ENCODE data around the gene DGKG. TPM values are rescaled to one million over a fixed set of nuclear protein-coding genes. Genes with fewer than 3 reads are reported as not detected.

DGKG gene
- total RNA-seq (10 to 100 TPM in 2 of 4 donors, 1 to 10 TPM in 2; 5.3 to 12.1 (median 9.4) TPM), polyA plus RNA-seq (10 to 100 TPM in 1 of 3 donors, 1 to 10 TPM in 2; 3.6 to 10.4 (median 6.7) TPM)
- long read RNA-seq, donor 1, partial matches to known transcripts = 0 of 1 reads
- long read RNA-seq, donor 1, other reads (novel, unspliced or antisense) = 0 of 1 reads
- long read RNA-seq, donor 2, transcript DGKG-211 (6 exons, 609 nt) = major isoform, 13 of 21 reads
- long read RNA-seq, donor 2, partial matches to known transcripts = 2 of 21 reads
- long read RNA-seq, donor 2, other reads (novel, unspliced or antisense) = 6 of 21 reads

- intact Hi-C loops (cut with DNase I) = no loop called here
- Histone ChIP-seq H3K4me1 (peaks cover 19% of the 10 kb centered on the region), H3K27me3 (ENCODE audit: insufficient read depth in 3 of 3, low read length in 2 of 3) (peaks cover 0 to 49% (median 18%) of the 10 kb centered on the region in 3 donors), H3K27ac (no peak within 1 kb of the TSS), H3K9me3 (no peaks in the 10 kb centered on the region), H3K4me3 (peak within 1 kb of the TSS; percentile 63), H3K36me3 (ENCODE audit: insufficient read depth in 1 of 2, low read depth in 1 of 2) (no peaks in the 10 kb centered on the region)
- WGBS, 3 donors = 0 to 1% (median 1%) methylated on average over 44 to 62 of the region's 62 CpGs
- ATAC-seq (peak; percentile 69 to 88 (median 74)), DNase-seq (peak; percentile 40 to 60)
- TF ChIP-seq CTCF (IDR thresholded peaks at IDR 0.05) = no peak
Observed at GRCh38 chr3:186361762-186362536, at the start of gene DGKG. TSS of gene DGKG (minus strand) at chr3:186362234. CDS start at chr3:186320459, 41,775 bp downstream.

- no peak overlapping the region for H3K27ac ChIP-seq
- peaks cover 16% of the 10 kb centered on the region for H3K4me1 ChIP-seq
- ATAC-seq = no peak
- H3K27me3 ChIP-seq (ENCODE audit: insufficient read depth in 3 of 3, low read length in 2 of 3) = no peaks in the 10 kb centered on the region
- intact Hi-C loops (cut with DNase I) = no loop called here
- no peak for DNase-seq
- no peak overlapping the region for H3K4me3 ChIP-seq
- no peak for TF ChIP-seq CTCF (IDR thresholded peaks at IDR 0.05)
- H3K9me3 ChIP-seq = no peaks in the 10 kb centered on the region
- H3K36me3 ChIP-seq (ENCODE audit: insufficient read depth in 1 of 2, low read depth in 1 of 2) = no peaks in the 10 kb centered on the region
- 91 to 98% (median 92%) methylated on average over 2 of the region's 2 CpGs for WGBS, 3 donors
Observed at GRCh38 chr3:186411089-186411488, 49.1 kb upstream of the DGKG start.

- no peaks in the 10 kb centered on the region for H3K27me3 ChIP-seq (ENCODE audit: insufficient read depth in 3 of 3, low read length in 2 of 3)
- DNase-seq = peak; percentile 37 to 68
- peak overlapping the region; percentile 43 for H3K27ac ChIP-seq
- no peaks in the 10 kb centered on the region for H3K36me3 ChIP-seq (ENCODE audit: insufficient read depth in 1 of 2, low read depth in 1 of 2)
- WGBS, 3 donors = 25 to 37% (median 29%) methylated on average over 14 of the region's 14 CpGs
- intact Hi-C loops (cut with DNase I) = no loop called here
- ATAC-seq = peak; percentile 66 to 99 (median 95)
- peaks cover 12% of the 10 kb centered on the region for H3K4me1 ChIP-seq
- TF ChIP-seq CTCF (IDR thresholded peaks at IDR 0.05) = no peak
- H3K9me3 ChIP-seq = no peaks in the 10 kb centered on the region
- peak overlapping the region; percentile 15 for H3K4me3 ChIP-seq
Observed at GRCh38 chr3:186406669-186407635, 44.9 kb upstream of the DGKG start.

GRCh38 chr3:186401556-186401955, 39.5 kb upstream of the DGKG start:
- 73 to 86% (median 75%) methylated on average over 6 of the region's 6 CpGs for WGBS, 3 donors

More at GRCh38 chr3:186401556-186401955, 39.5 kb upstream of the DGKG start:
- ATAC-seq = no peak
- TF ChIP-seq CTCF (IDR thresholded peaks at IDR 0.05) = no peak
- Histone ChIP-seq H3K4me3 (no peak overlapping the region), H3K36me3 (ENCODE audit: insufficient read depth in 1 of 2, low read depth in 1 of 2) (no peaks in the 10 kb centered on the region), H3K27ac (no peak overlapping the region), H3K27me3 (ENCODE audit: insufficient read depth in 3 of 3, low read length in 2 of 3) (no peaks in the 10 kb centered on the region), H3K9me3 (no peaks in the 10 kb centered on the region), H3K4me1 (peaks cover 8% of the 10 kb centered on the region)
- intact Hi-C loops (cut with DNase I) = no loop called here
- DNase-seq = no peak

Data from psoas muscle (tissue), 8 donors.